ENCODE measurements around the gene TCF4.

- TF ChIP-seq EP300 (IDR thresholded peaks at IDR 0.05) (no peak), POLR2A (IDR thresholded peaks at IDR 0.05) (no peak), CTCF (IDR thresholded peaks at IDR 0.05) (no peak)
Observed at GRCh38 chr18:55461848-55462247, 126.1 kb downstream of the TCF4 start.

Data from sigmoid colon (tissue), 4 donors.